Brain microvascular endothelial cell (primary cell): Measurements from ENCODE around the gene DGKA.
A peak's percentile ranks its signal among the peaks of the same experiment; 100 is the strongest.

ENCODE experiments used
- DNase-seq: peaks from one replicate; pipeline ENCODE4 v3.0.0-alpha.2; 2020
- H3K27ac ChIP-seq: fragments of 250-450 bp; sonication (Bioruptor Pico); 2 replicates; pipeline ENCODE4 v1.5.1; 2020; ENCODE audit warnings: mild to moderate bottlenecking, moderate library complexity
- H3K27me3 ChIP-seq: fragments of 250-450 bp; sonication (Bioruptor Pico); replicated peaks from 2 replicates; pipeline ENCODE4 v1.5.1; 2020; ENCODE audit warnings: mild to moderate bottlenecking
- H3K36me3 ChIP-seq: fragments of 250-450 bp; sonication (Bioruptor Pico); replicated peaks from 2 replicates; pipeline ENCODE4 v1.5.1; 2020; ENCODE audit warnings: mild to moderate bottlenecking
- H3K4me3 ChIP-seq: 2 replicates; pipeline ENCODE4 v1.5.1; 2011; ENCODE audit warnings: low read depth, mild to moderate bottlenecking, control low read depth, low read length, moderate library complexity
- CTCF ChIP-seq: IDR thresholded peaks from 2 replicates; pipeline ENCODE4 v1.5.1; 2011; ENCODE audit warnings: low read depth, mild to moderate bottlenecking, moderate library complexity, low read length, control low read depth, inconsistent platforms; ENCODE audit errors: missing control alignments
- in situ Hi-C: cut with HindIII; loops from 2 replicates; pipeline ENCODE4 v1.10.0; 2017; ENCODE audit warnings: low sequenced_read_pairs, low pct_ligation_motif_present

The DGKA gene

GRCh38 chr12:55955344-55955743 is 24.4 kb downstream of the DGKA start:
- no peak for DNase-seq
- Histone ChIP-seq H3K27ac (no peak overlapping the region), H3K4me3 (no peak overlapping the region), H3K36me3 (peaks cover 25% of the 10 kb centered on the region), H3K27me3 (no peaks in the 10 kb centered on the region)
- no peak for TF ChIP-seq CTCF
- in situ Hi-C loops, result loop anchor here (10.0 kb wide), 1 partner anchor 201 kb away; no protein-coding TSS in a partner anchor

GRCh38 chr12:55955800-55956508 is 25.0 kb downstream of the DGKA start:
- Histone ChIP-seq H3K36me3 (peaks cover 25% of the 10 kb centered on the region), H3K4me3 (no peak overlapping the region), H3K27ac (no peak overlapping the region), H3K27me3 (no peaks in the 10 kb centered on the region)
- peak; percentile 66 for TF ChIP-seq CTCF
- peak; percentile 47 for DNase-seq
- in situ Hi-C loops, result loop anchor here (10.0 kb wide), 1 partner anchor 201 kb away; no protein-coding TSS in a partner anchor

- Histone ChIP-seq H3K27ac (no peak overlapping the region), H3K27me3 (no peaks in the 10 kb centered on the region), H3K4me3 (no peak overlapping the region), H3K36me3 (peaks cover 12% of the 10 kb centered on the region)
- in situ Hi-C loops, result loop anchor here (10.0 kb wide), 1 partner anchor 202 kb away; no protein-coding TSS in a partner anchor
- no peak for TF ChIP-seq CTCF
- DNase-seq, result no peak
Observed at GRCh38 chr12:55957106-55957859, 26.3 kb downstream of the DGKA start.

- DNase-seq, result no peak
- in situ Hi-C loops, result no loop called here
- no peaks in the 10 kb centered on the region for H3K27me3 ChIP-seq
- no peak overlapping the region for H3K4me3 ChIP-seq
- TF ChIP-seq CTCF, result no peak
- H3K36me3 ChIP-seq, result no peaks in the 10 kb centered on the region
- H3K27ac ChIP-seq, result no peak overlapping the region
Observed at GRCh38 chr12:55963760-55964159, 32.8 kb downstream of the DGKA start.

GRCh38 chr12:55965240-55965639 is 34.3 kb downstream of the DGKA start:
- no peak for TF ChIP-seq CTCF
- H3K36me3 ChIP-seq, result no peaks in the 10 kb centered on the region
- H3K4me3 ChIP-seq, result no peak overlapping the region
- H3K27ac ChIP-seq, result no peak overlapping the region
- no peaks in the 10 kb centered on the region for H3K27me3 ChIP-seq
- no peak for DNase-seq
- in situ Hi-C loops, result no loop called here
